IPS-18a (cell line): ENCODE data around the gene F8.
"Not testable (repeated sequence)": the region's sequence is repeated elsewhere in the genome, so short reads cannot be mapped to it uniquely, and the experiment has no call there.

Experiments
- H3K27ac ChIP-seq: one replicate; pipeline ENCODE4 v1.5.1; 2013; ENCODE audit warnings: low read length
- H3K27me3 ChIP-seq: one replicate; pipeline ENCODE4 v1.6.1; 2013; ENCODE audit warnings: mild to moderate bottlenecking, low read length; ENCODE audit not compliant: control insufficient read depth, insufficient read depth
- H3K36me3 ChIP-seq: one replicate; pipeline ENCODE4 v1.6.1; 2013; ENCODE audit warnings: low read depth, low read length; ENCODE audit not compliant: control insufficient read depth
- H3K4me1 ChIP-seq: one replicate; pipeline ENCODE4 v1.6.1; 2013; ENCODE audit warnings: low read depth, low read length; ENCODE audit not compliant: control insufficient read depth
- H3K4me3 ChIP-seq: one replicate; pipeline ENCODE4 v1.5.1; 2013; ENCODE audit warnings: low read length
- H3K9ac ChIP-seq: one replicate; pipeline ENCODE4 v1.6.1; 2013; ENCODE audit warnings: mild to moderate bottlenecking, low read length, moderate library complexity
- H3K9me3 ChIP-seq: one replicate; pipeline ENCODE4 v1.6.1; 2013; ENCODE audit warnings: low read depth, low read length; ENCODE audit not compliant: control insufficient read depth

Gene F8

DNA sequence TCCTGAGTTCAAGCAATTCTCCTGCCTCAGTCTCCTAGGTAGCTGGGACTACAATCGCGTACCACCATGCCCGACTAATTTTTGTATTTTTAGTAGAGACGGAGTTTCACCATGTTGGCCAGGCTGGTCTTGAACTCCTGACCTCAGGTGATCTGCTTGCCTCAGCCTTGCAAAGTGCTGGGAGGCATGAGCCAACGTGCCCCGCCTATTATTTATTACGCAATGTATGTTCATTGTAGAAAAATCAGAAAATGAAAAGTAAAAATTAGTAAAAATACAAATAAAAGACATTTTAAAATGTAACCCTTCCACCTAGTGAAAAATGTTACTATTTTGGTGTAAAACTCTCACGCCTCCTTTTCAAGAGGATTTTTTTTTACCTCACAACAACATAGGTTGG lies 122.2 kb downstream of the F8 start:
- H3K9me3 ChIP-seq, result peaks cover 11% of the 10 kb centered on the region
- no peak overlapping the region for H3K4me3 ChIP-seq
- no peak overlapping the region for H3K27ac ChIP-seq
- no peaks in the 10 kb centered on the region for H3K4me1 ChIP-seq
- no peak overlapping the region for H3K9ac ChIP-seq
- H3K27me3 ChIP-seq, result no peaks in the 10 kb centered on the region
- no peaks in the 10 kb centered on the region for H3K36me3 ChIP-seq

DNA sequence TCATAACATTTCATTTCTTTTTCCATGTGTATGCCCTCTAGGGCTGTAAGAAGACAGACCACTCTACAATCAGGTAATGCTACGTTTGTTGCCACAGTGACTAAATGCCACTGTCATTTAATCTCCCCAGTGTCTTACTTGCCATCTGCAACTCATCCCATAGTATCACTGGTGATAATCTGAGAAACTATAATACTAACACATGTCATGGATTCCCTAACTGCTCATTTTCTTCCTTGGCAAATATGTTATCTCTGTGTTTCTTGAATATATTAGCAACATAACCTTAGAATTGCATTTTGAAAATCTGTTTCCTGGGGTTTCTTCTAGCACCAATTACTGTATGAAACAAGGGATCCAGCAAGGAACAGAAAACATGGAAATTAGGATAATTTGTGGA lies 130.2 kb downstream of the F8 start:
- Histone ChIP-seq H3K27ac (no peak overlapping the region), H3K4me1 (peaks cover 7% of the 10 kb centered on the region), H3K36me3 (no peaks in the 10 kb centered on the region), H3K9ac (no peak overlapping the region), H3K9me3 (peaks cover 9% of the 10 kb centered on the region), H3K27me3 (no peaks in the 10 kb centered on the region), H3K4me3 (no peak overlapping the region)

DNA sequence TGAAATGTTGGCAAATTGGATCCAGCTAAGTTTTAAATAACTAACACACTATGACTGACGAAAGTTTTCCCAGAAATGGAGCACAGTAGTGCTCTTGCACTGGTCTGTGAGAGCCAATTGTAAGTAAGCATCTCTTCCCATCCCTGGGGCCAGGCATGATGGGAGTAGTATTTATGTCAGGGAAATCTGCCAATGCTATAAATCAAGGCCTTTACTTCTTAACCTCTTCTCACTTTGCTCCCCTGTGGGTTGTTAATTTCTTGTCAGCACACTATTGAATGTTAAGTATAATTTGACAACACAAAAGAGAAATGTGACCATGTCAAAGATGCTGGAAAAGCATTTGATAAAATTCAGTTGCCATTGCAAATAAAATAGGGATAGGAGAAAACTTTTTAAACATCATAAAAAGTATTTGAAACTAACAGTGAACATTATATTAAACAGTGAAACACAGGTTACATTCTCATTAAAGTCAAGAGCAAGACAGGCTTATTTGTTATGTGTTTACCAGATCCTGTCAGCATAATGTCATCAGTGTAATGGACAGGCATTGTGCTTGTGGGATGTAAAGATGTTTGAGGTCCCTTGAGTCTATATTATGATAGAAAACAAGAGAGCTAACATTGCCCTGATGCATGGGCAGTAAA lies 131.4 kb downstream of the F8 start:
- H3K9ac ChIP-seq, result no peak overlapping the region
- no peak overlapping the region for H3K4me3 ChIP-seq
- H3K36me3 ChIP-seq, result no peaks in the 10 kb centered on the region
- H3K9me3 ChIP-seq, result peaks cover 9% of the 10 kb centered on the region
- peaks cover 7% of the 10 kb centered on the region for H3K4me1 ChIP-seq
- H3K27ac ChIP-seq, result no peak overlapping the region
- no peaks in the 10 kb centered on the region for H3K27me3 ChIP-seq

DNA sequence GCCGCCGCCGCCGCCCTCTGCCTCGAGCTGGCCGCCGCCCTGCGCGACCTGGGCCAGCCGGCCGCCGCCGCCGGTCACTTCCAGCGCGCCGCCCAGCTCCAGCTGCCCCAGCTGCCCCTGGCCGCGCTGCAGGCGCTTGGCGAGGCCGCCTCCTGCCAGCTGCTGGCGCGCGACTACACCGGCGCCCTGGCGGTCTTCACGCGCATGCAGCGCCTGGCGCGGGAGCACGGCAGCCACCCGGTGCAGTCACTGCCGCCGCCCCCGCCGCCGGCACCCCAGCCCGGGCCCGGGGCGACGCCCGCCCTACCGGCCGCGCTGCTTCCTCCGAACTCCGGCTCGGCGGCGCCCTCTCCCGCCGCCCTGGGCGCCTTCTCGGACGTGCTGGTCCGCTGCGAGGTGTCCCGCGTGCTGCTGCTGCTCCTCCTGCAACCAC lies 135.7 kb downstream of the F8 start:
- H3K9me3 ChIP-seq, H3K27ac ChIP-seq, H3K9ac ChIP-seq, H3K4me3 ChIP-seq, H3K27me3 ChIP-seq, H3K36me3 ChIP-seq, H3K4me1 ChIP-seq: not testable (repeated sequence)

DNA sequence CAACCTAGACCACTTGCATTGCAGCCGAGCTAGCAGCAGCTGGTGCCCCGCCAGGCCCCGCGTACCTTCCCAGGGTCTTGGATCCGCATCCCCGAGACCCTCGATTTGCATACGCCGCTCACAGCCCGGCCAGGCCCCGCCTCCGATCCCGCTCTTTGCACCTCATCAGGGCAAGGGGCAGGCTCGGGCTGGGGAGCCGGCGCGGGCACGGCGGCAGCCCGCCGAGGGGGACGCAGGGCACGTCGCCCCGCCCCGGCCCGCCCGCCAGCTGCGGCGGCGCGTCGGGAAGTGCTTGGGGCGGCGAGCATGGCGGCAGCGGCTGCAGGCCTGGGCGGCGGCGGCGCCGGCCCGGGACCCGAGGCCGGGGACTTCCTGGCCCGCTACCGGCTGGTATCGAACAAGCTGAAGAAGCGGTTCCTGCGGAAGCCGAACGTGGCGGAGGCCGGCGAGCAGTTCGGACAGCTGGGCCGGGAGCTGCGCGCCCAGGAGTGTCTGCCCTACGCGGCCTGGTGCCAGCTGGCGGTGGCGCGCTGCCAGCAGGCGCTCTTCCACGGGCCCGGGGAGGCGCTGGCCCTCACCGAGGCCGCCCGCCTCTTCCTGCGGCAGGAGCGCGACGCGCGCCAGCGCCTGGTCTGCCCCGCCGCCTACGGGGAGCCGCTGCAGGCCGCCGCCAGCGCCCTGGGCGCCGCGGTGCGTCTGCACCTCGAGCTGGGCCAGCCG lies 136.3 kb downstream of the F8 start, which contains the start of gene F8A1:
TSS of gene F8A1 (plus strand) at position 287 of the 720 bp plus-strand sequence. CDS start at position 307, 20 bp downstream.
- not testable (repeated sequence) for H3K4me1 ChIP-seq, H3K27me3 ChIP-seq, H3K36me3 ChIP-seq, H3K9me3 ChIP-seq, H3K4me3 ChIP-seq, H3K27ac ChIP-seq, H3K9ac ChIP-seq

DNA sequence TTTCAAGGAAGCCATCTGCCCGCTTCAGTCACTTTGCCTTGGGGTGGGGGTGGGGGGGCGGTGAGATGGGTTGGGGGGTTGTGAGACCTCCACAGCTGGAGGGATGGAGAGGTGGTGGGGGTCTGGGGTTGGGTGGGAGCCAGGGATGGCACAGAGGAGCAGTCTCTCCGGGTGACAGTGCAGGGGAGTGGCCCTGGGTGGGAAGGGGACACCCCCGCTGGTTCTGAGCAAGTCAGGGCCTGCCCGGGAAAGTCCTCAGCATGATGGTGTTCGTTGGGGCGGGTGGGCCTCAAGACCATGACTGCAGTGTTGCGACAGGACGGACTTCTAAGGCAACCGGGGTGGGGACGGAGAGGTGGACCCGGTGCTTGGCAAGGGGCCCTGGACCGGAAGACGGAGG lies 137.0 kb downstream of the F8 start:
- not testable (repeated sequence) for H3K36me3 ChIP-seq, H3K27ac ChIP-seq, H3K4me3 ChIP-seq, H3K9ac ChIP-seq, H3K4me1 ChIP-seq, H3K27me3 ChIP-seq, H3K9me3 ChIP-seq

DNA sequence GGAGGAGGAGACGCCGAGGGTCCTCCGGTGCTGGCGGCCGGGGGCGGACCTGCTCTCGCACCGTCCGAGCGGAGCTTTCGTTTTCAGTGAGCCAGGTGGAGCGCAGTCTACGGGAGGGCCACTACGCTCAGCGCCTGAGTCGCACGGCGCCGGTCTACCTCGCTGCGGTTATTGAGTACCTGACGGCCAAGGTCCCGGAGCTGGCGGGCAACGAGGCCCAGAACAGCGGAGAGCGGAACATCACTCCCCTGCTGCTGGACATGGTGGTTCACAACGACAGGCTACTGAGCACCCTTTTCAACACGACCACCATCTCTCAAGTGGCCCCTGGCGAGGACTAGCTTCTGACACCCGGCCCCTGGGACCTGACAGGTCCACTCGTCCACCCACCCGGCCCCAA lies 137.5 kb downstream of the F8 start:
- not testable (repeated sequence) for H3K9ac ChIP-seq, H3K36me3 ChIP-seq, H3K4me1 ChIP-seq, H3K27ac ChIP-seq, H3K4me3 ChIP-seq, H3K9me3 ChIP-seq, H3K27me3 ChIP-seq

DNA sequence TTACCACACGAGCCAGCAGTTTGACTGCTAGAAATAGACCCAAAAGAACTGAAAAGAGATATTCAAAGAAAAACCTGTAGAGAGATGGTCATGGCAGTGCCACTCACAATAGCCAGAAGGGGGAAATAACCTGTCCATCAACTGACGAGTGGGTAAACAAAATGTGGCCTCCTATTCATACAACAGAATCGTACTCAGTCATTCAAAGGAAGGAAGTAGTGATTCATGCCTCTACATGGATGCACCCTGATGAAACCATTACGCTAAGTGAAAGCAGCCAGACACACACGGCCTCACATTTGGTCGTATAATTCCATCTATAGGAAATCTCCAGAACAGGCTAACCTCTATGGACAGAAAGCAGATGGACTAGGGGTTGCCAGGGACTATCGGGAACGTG lies 138.5 kb downstream of the F8 start:
- not testable (repeated sequence) for H3K4me3 ChIP-seq, H3K9ac ChIP-seq, H3K9me3 ChIP-seq, H3K36me3 ChIP-seq, H3K27ac ChIP-seq, H3K27me3 ChIP-seq, H3K4me1 ChIP-seq

DNA sequence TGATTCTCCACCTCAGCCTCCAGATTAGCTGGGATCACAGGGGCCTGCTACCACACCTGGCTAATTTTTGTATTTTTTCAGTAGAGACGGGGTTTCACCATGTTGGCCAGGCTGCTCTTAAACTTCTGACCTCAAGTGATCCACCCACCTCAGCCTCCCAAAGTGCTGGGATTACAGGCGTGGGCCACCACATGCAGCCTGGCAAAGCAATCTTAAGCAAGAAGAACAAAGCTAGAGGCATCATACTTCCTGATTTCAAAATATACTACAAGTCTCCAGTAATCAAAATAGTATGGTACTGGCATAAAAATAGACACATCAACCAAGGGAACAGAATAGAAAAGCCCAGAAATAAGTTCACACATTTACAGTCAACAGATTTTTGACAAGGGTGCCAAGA lies 149.2 kb downstream of the F8 start:
- H3K27me3 ChIP-seq, result no peaks in the 10 kb centered on the region
- H3K4me3 ChIP-seq, result no peak overlapping the region
- peaks cover 18% of the 10 kb centered on the region for H3K9me3 ChIP-seq
- H3K27ac ChIP-seq, result no peak overlapping the region
- no peaks in the 10 kb centered on the region for H3K36me3 ChIP-seq
- H3K4me1 ChIP-seq, result no peaks in the 10 kb centered on the region
- no peak overlapping the region for H3K9ac ChIP-seq

DNA sequence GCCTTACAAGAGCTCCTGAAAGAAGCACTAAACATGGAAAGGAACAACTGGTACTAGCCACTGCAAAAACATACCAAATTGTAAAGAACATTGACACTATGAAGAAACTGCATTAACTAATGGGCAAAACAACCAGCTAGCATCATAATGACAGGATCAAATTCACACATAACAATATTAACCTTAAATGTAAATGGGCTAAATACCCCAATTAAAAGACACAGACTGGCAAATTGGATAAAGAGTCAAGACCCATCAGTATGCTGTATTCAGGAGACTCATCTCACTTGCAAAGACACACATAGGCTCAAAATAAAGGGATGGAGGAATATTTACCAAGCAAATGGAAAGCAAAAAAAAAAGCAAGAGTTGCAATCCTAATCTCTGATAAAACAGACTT lies 154.0 kb downstream of the F8 start:
- H3K4me1 ChIP-seq, H3K4me3 ChIP-seq, H3K27ac ChIP-seq, H3K9ac ChIP-seq, H3K27me3 ChIP-seq, H3K36me3 ChIP-seq: not testable (repeated sequence)
- peaks cover 17% of the 10 kb centered on the region for H3K9me3 ChIP-seq

DNA sequence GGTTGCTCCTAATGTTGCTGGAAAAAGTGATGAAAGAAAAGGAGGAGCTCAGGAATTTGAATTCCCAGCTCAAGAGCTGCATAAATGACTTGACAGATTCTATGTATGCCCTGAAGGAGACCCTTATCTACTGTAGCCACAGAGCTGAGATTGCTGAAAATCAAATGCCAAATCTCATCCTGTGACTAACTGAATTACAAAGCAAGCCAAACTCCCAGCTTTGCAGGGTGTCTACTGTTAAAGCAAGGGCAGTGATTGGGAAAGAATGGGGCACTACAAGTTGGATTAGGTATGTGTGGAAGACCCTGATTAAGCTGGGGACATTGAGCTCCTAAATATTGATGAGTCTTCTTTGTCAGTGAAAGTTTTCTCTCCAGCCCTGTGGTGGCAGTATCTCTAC lies 167.3 kb downstream of the F8 start:
- Histone ChIP-seq H3K9ac (no peak overlapping the region), H3K4me3 (no peak overlapping the region), H3K36me3 (no peaks in the 10 kb centered on the region), H3K27ac (no peak overlapping the region), H3K4me1 (no peaks in the 10 kb centered on the region), H3K9me3 (peaks cover 8% of the 10 kb centered on the region), H3K27me3 (no peaks in the 10 kb centered on the region)

DNA sequence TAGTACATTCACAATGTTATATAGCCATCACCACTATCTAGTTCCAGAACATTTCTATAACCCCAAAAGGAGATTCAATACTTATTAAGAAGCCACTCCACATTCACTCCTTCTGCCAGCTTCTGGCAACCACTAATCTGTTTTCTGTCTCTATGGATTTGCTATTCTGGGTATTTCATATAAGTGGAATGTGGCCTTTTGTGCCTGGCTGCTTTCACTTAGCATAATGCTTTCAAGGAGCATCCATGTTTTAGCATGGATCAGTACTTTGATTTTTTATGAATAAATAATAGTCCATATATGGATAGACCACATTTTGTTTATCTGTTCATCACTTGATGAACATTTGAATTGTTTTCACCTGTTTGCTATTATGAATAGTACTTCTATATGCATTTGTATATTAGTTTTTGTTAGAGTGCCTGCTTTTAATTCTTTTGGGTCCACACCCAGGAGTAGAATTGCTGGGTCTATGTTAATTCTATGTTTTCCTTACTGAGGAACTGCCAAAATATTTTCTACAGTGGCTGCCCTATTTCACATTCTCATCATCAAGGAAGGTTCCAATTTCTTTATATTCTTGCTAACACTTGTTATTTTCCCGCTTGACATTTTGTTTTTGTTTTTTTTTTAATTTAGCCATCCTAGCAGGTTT lies 171.4 kb downstream of the F8 start:
- Histone ChIP-seq H3K9me3 (peaks cover 9% of the 10 kb centered on the region), H3K27me3 (no peaks in the 10 kb centered on the region), H3K4me3 (no peak overlapping the region), H3K27ac (no peak overlapping the region), H3K4me1 (no peaks in the 10 kb centered on the region), H3K9ac (no peak overlapping the region), H3K36me3 (no peaks in the 10 kb centered on the region)
